Activated CD8-positive, alpha-beta T cell treated with anti-CD3 and anti-CD28 coated beads for 36 hours (primary cell): ENCODE results near the gene AGAP2. TPM values are rescaled to one million over a fixed set of nuclear protein-coding genes. Genes with fewer than 3 reads are reported as not detected.

ENCODE experiments used
- ATAC-seq: fragments of 200-7000 bp; cut with Tn5 transposase; one replicate; pipeline ENCODE4 v1.10.0; 2021; ENCODE audit warnings: mild to moderate bottlenecking, moderate library complexity
- CTCF ChIA-PET: fragments of 350-600 bp; sonication (Branson Sonifier 250); formaldehyde crosslinking; loops from one replicate; lab custom pipeline; 2021; ENCODE audit warnings: antibody characterized with exemption; lab: Charles Lee
- POLR2A ChIA-PET: fragments of 350-600 bp; sonication (Branson Sonifier 250); formaldehyde crosslinking; loops from one replicate; lab custom pipeline; 2021; ENCODE audit warnings: antibody characterized with exemption; lab: Charles Lee
- DNase-seq: peaks from one replicate; pipeline ENCODE4 v3.0.0-alpha.2; 2020
- H3K27ac Mint-ChIP-seq: one replicate; pipeline ENCODE4 v1.8.0; 2021; ENCODE audit warnings: mild to moderate bottlenecking, mixed read lengths
- H3K27me3 Mint-ChIP-seq: one replicate; pipeline ENCODE4 v1.8.0; 2021; ENCODE audit warnings: mixed read lengths
- H3K36me3 Mint-ChIP-seq: one replicate; pipeline ENCODE4 v1.8.0; 2021; ENCODE audit warnings: low read depth, mixed read lengths
- H3K4me1 Mint-ChIP-seq: one replicate; pipeline ENCODE4 v1.8.0; 2021; ENCODE audit warnings: low read depth, mixed read lengths
- H3K4me3 Mint-ChIP-seq: one replicate; pipeline ENCODE4 v1.8.0; 2021; ENCODE audit warnings: mild to moderate bottlenecking, moderate library complexity, mixed read lengths
- H3K9me3 Mint-ChIP-seq: one replicate; pipeline ENCODE4 v1.8.0; 2021; ENCODE audit warnings: mixed read lengths
- CTCF ChIP-seq: fragments of 200-600 bp; IDR thresholded peaks from one replicate; pipeline ENCODE4 v1.8.0; 2022; ENCODE audit warnings: antibody characterized with exemption, mild to moderate bottlenecking
- intact Hi-C: fragments of 100-400 bp; cut with micrococcal nuclease; formaldehyde crosslinking; loops from one replicate; pipeline ENCODE4 v1.10.0; 2022
- total RNA-seq, 2 experiments: library from RNA; stranded (reverse); gene quantifications; one replicate each; pipeline ENCODE4 v1.2.3, GENCODE V29; 2021

AGAP2 gene
- total RNA-seq, 2 experiments from 2014 or later: 22.4 TPM

DNA sequence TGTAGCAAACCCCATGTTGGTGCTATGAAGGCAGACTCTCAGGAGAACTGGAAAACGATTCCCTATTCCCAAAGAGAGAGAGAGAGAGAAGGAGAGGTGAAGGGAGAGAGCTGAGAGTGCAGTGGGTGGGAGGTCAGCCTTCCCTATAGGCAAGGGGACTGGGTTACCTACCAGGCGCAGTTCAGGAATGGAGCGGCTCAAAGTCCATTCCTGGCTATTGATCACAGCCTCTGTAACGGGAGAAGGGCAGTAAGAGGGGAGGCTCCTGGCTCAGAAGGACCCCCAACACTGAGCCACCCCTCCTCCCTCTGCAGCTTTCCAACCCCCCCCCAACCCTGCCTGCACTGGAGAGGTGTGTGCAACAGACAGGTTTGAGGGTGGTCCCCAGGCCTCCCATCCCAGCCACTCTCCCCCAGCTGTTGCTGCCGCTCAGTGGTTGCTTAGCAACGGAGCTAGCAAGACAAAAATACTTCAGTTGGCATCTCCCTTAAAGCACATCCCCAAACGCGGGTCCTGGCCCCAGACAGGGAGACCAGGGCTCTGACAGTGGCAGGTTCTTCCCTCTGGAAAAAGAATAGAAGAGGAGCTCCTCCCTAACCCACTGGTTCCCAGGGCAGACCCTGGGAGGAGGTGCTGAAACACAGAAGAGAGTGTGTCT lies 3.2 kb downstream of the AGAP2 start:
- TF ChIP-seq CTCF: no peak
- Mint-ChIP-seq H3K4me1 (peaks cover 21% of the 10 kb centered on the region), H3K4me3 (no peak overlapping the region), H3K9me3 (no peaks in the 10 kb centered on the region), H3K27ac (peak overlapping the region; percentile 23), H3K36me3 (peaks cover 22% of the 10 kb centered on the region), H3K27me3 (no peaks in the 10 kb centered on the region)
- ATAC-seq (no peak), DNase-seq (no peak)
- ChIA-PET POLR2A (interaction anchor here (1.2 to 1.8 kb wide), 2 partner anchors 9 to 17 kb away, joined by 4 to 9 read pairs; partner anchors contain the start of gene TSPAN31), CTCF (interaction anchor here (0.7 to 1.5 kb wide), 3 partner anchors 24 to 159 kb away, joined by 3 to 5 read pairs (median 4); no protein-coding TSS in a partner anchor)
- intact Hi-C loops: no loop called here

DNA sequence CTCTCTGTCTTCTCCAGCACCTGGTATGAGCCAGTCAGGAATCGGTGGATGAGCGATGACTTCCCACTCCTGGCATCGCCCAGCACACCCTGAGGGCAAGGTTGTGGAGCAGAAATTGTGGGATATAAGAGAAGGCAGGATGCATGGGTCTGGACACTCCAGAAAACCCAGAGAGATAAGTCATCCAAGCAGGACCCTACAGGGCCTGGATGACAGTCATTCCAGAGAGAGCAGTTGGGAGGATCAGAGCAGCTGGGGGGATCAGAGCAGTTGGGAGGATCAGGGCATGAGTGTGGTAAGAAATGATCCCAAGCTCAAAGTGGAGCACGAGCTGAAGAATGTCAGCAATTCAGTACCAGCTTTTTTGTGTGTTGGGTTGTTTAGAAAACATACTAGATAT lies 4.0 kb downstream of the AGAP2 start:
- ChIA-PET POLR2A (interaction anchor here (1.2 to 1.8 kb wide), 2 partner anchors 10 to 16 kb away, joined by 4 to 9 read pairs; partner anchors contain the start of gene TSPAN31), CTCF (interaction anchor here (1.3 to 1.5 kb wide), 2 partner anchors 25 to 152 kb away, joined by 4 to 5 read pairs; no protein-coding TSS in a partner anchor)
- DNase-seq (no peak), ATAC-seq (no peak)
- Mint-ChIP-seq H3K4me1 (peaks cover 15% of the 10 kb centered on the region), H3K27me3 (no peaks in the 10 kb centered on the region), H3K4me3 (no peak overlapping the region), H3K27ac (peak overlapping the region; percentile 23), H3K9me3 (no peaks in the 10 kb centered on the region), H3K36me3 (peaks cover 28% of the 10 kb centered on the region)
- no peak for TF ChIP-seq CTCF
- intact Hi-C loops: no loop called here

GRCh38 chr12:57733928-57734327 lies 4.6 kb downstream of the AGAP2 start:
- ChIA-PET CTCF (interaction anchor here (1.0 to 1.1 kb wide), 2 partner anchors 11 to 22 kb away, joined by 3 read pairs; no protein-coding TSS in a partner anchor), POLR2A (interaction anchor here (1.8 kb wide), 1 partner anchor 10 kb away, joined by 9 read pairs; the partner anchor contains the start of gene TSPAN31)
- ATAC-seq (no peak), DNase-seq (no peak)
- intact Hi-C loops: no loop called here
- no peaks in the 10 kb centered on the region for H3K9me3 Mint-ChIP-seq
- peaks cover 28% of the 10 kb centered on the region for H3K36me3 Mint-ChIP-seq
- no peak overlapping the region for H3K27ac Mint-ChIP-seq
- H3K4me3 Mint-ChIP-seq: no peak overlapping the region
- TF ChIP-seq CTCF: no peak
- H3K4me1 Mint-ChIP-seq: peaks cover 8% of the 10 kb centered on the region
- no peaks in the 10 kb centered on the region for H3K27me3 Mint-ChIP-seq

- TF ChIP-seq CTCF: no peak
- intact Hi-C loops: no loop called here
- peaks cover 29% of the 10 kb centered on the region for H3K36me3 Mint-ChIP-seq
- H3K27ac Mint-ChIP-seq: peak overlapping the region; percentile 5
- H3K9me3 Mint-ChIP-seq: no peaks in the 10 kb centered on the region
- ChIA-PET CTCF (interaction anchor here (0.7 to 2.8 kb wide), 6 partner anchors 9 to 149 kb away, joined by 3 to 8 read pairs (median 3); no protein-coding TSS in a partner anchor), POLR2A (interaction anchor here (1.0 to 1.4 kb wide), 3 partner anchors 9 to 12 kb away, joined by 3 to 6 read pairs (median 3); partner anchors contain the start of gene TSPAN31)
- ATAC-seq: no peak
- H3K4me1 Mint-ChIP-seq: peaks cover 7% of the 10 kb centered on the region
- H3K4me3 Mint-ChIP-seq: no peak overlapping the region
- no peak for DNase-seq
- no peaks in the 10 kb centered on the region for H3K27me3 Mint-ChIP-seq
Observed at GRCh38 chr12:57732726-57733593, 5.6 kb downstream of the AGAP2 start.
